Pancreas (tissue), 10 donors: ENCODE results near the gene ERMP1. TPM values are rescaled to one million over a fixed set of nuclear protein-coding genes. Genes with fewer than 3 reads are reported as not detected.
"Not testable (repeated sequence)": the region's sequence is repeated elsewhere in the genome, so short reads cannot be mapped to it uniquely, and the experiment has no call there.

Source experiments
- ATAC-seq, 4 donors: fragments of 200-7000 bp; cut with Tn5 transposase; one replicate each; pipeline versions ENCODE4 v1.8.0 to v1.9.1; 2020; ENCODE audit warnings: mild to moderate bottlenecking in 4 of 4, moderate library complexity in 4 of 4
- DNase-seq, 6 donors: peaks; one replicate each; pipeline ENCODE4 v3.0.0-alpha.2; 2020
- FAIRE-seq: peaks from 2 replicates; lab custom pipeline; 2012; peaks lifted over from hg19 to GRCh38; lab: Jason Lieb, UNC
- H3K27ac ChIP-seq, 4 donors: fragments of 200-600 bp; sonication (generic); 1 replicate in 3 of 4; 2 replicates in 1 of 4; pipeline versions ENCODE4 v1.5.0 to v1.8.0; 2020
- H3K27me3 ChIP-seq, 4 donors: fragments of 200-600 bp; one replicate each; pipeline ENCODE4 v1.8.0; 2021
- H3K36me3 ChIP-seq, 3 donors: fragments of 200-600 bp; sonication (generic) in 1 of 3; one replicate each; pipeline versions ENCODE4 v1.5.0 to v1.8.0; 2020 to 2021
- H3K4me1 ChIP-seq, 3 donors: fragments of 200-600 bp; one replicate each; pipeline ENCODE4 v1.8.0; 2021
- H3K4me3 ChIP-seq, 4 donors: fragments of 200-600 bp; sonication (generic) in 2 of 4; one replicate each; pipeline versions ENCODE4 v1.5.0 to v1.8.0; 2020 to 2021
- H3K9me3 ChIP-seq, 4 donors: fragments of 200-600 bp; one replicate each; pipeline ENCODE4 v1.8.0; 2021
- WGBS, 2 donors: extraction: QIAGEN DNeasy Blood & Tissue Kit; methylation state at CpG; one replicate each; pipeline ENCODE4 v1.1.7; 2013; 5-methylcytosine and 5-hydroxymethylcytosine counted together
- intact Hi-C, 3 donors: fragments of 100-400 bp; cut with DNase I; formaldehyde crosslinking; loops; one replicate each; pipeline versions ENCODE4 v1.11.1 to v1.14.2; 2022
- polyA plus RNA-seq, 2 donors: library from polyadenylated mRNA; stranded (reverse); fragments of 200-250 nt; gene quantifications; one replicate each; pipeline ENCODE4 v1.2.3, GENCODE V29; 2013
- total RNA-seq, 6 donors: library from RNA; stranded (reverse); fragmentation: NEBNext Ultra II Directional in 4 of 6; extraction: Animal tissue kit (Norgen Biotek cat#: 25700) in 4 of 6; gene quantifications; one replicate each; pipeline versions ENCODE4 v1.2.1 to v1.2.4, GENCODE V29; 2021 to 2023
- TF ChIP-seq, protein P1 (sequence below), 4 donors: fragments of 200-600 bp; sonication (generic) in 3 of 4; IDR thresholded peaks; one replicate each; pipeline versions ENCODE4 v1.5.0 to v1.8.0; 2021; ENCODE audit warnings: antibody characterized with exemption in 4 of 4
- donor health status: healthy with polysubstance abuse.
- donor health status: DM: no; HTN: no; CAD: no; lungs with moderate emphysema.
- donor health status: DM: no; HTN: no; CAD: no.
- donor health status: control.
- donor health status: control.
- donor health status: Bipolar disorder and iron deficiency.
- donor health status: DM: yes; HTN: yes; CAD: no.
- donor health status: DM: no; HTN: no; CAD: no.
- donor health status: DM: no; HTN: no; CAD: no.
- donor health status: DM: yes; HTN: yes; CAD: no.

The ERMP1 gene, protein sequence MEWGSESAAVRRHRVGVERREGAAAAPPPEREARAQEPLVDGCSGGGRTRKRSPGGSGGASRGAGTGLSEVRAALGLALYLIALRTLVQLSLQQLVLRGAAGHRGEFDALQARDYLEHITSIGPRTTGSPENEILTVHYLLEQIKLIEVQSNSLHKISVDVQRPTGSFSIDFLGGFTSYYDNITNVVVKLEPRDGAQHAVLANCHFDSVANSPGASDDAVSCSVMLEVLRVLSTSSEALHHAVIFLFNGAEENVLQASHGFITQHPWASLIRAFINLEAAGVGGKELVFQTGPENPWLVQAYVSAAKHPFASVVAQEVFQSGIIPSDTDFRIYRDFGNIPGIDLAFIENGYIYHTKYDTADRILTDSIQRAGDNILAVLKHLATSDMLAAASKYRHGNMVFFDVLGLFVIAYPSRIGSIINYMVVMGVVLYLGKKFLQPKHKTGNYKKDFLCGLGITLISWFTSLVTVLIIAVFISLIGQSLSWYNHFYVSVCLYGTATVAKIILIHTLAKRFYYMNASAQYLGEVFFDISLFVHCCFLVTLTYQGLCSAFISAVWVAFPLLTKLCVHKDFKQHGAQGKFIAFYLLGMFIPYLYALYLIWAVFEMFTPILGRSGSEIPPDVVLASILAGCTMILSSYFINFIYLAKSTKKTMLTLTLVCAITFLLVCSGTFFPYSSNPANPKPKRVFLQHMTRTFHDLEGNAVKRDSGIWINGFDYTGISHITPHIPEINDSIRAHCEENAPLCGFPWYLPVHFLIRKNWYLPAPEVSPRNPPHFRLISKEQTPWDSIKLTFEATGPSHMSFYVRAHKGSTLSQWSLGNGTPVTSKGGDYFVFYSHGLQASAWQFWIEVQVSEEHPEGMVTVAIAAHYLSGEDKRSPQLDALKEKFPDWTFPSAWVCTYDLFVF
- 10 to 100 TPM in 1 of 6 donors, 1 to 10 TPM in 5; 6.9 to 15.5 (median 7.8) TPM for total RNA-seq
- 1 to 10 TPM; 2.1 to 6.5 TPM for polyA plus RNA-seq

GRCh38 chr9:5832538-5833529 lies at the start of gene ERMP1:
Gene ERMP1 (minus strand): TSS chr9:5833117. CDS start chr9:5833027, 90 bp downstream.
- ATAC-seq (peak; percentile 92 to 96 (median 94)), FAIRE-seq (no peak), DNase-seq (peak; percentile 85 to 95 (median 92))
- Histone ChIP-seq H3K27me3 (no peaks in the 10 kb centered on the region), H3K27ac (peak within 1 kb of the TSS; percentile 70 to 80 (median 76)), H3K4me1 (peaks cover 0 to 17% (median 7%) of the 10 kb centered on the region in 3 donors), H3K36me3 (no peaks in the 10 kb centered on the region), H3K9me3 (no peaks in the 10 kb centered on the region), H3K4me3 (peak within 1 kb of the TSS; percentile 70 to 93 (median 86))
- intact Hi-C loops = no loop called here
- WGBS, 2 donors = 0 to 1% methylated on average over 67 to 95 of the region's 95 CpGs
- TF ChIP-seq, protein P1, sequence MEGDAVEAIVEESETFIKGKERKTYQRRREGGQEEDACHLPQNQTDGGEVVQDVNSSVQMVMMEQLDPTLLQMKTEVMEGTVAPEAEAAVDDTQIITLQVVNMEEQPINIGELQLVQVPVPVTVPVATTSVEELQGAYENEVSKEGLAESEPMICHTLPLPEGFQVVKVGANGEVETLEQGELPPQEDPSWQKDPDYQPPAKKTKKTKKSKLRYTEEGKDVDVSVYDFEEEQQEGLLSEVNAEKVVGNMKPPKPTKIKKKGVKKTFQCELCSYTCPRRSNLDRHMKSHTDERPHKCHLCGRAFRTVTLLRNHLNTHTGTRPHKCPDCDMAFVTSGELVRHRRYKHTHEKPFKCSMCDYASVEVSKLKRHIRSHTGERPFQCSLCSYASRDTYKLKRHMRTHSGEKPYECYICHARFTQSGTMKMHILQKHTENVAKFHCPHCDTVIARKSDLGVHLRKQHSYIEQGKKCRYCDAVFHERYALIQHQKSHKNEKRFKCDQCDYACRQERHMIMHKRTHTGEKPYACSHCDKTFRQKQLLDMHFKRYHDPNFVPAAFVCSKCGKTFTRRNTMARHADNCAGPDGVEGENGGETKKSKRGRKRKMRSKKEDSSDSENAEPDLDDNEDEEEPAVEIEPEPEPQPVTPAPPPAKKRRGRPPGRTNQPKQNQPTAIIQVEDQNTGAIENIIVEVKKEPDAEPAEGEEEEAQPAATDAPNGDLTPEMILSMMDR (IDR thresholded peaks at IDR 0.05) = peak; percentile 57 to 84 (median 78)

GRCh38 chr9:5882244-5883012 lies 49.5 kb upstream of the ERMP1 start:
- 92 to 97% methylated on average over 5 of the region's 5 CpGs for WGBS, 2 donors
- intact Hi-C loops = loop anchor here in 1 of 3 donors (10.0 kb wide), 1 partner anchor 162 kb away; no protein-coding TSS in a partner anchor
- H3K36me3 ChIP-seq, FAIRE-seq, H3K9me3 ChIP-seq, DNase-seq, H3K27me3 ChIP-seq, H3K4me3 ChIP-seq, ATAC-seq, H3K27ac ChIP-seq, H3K4me1 ChIP-seq: not testable (repeated sequence)

DNA sequence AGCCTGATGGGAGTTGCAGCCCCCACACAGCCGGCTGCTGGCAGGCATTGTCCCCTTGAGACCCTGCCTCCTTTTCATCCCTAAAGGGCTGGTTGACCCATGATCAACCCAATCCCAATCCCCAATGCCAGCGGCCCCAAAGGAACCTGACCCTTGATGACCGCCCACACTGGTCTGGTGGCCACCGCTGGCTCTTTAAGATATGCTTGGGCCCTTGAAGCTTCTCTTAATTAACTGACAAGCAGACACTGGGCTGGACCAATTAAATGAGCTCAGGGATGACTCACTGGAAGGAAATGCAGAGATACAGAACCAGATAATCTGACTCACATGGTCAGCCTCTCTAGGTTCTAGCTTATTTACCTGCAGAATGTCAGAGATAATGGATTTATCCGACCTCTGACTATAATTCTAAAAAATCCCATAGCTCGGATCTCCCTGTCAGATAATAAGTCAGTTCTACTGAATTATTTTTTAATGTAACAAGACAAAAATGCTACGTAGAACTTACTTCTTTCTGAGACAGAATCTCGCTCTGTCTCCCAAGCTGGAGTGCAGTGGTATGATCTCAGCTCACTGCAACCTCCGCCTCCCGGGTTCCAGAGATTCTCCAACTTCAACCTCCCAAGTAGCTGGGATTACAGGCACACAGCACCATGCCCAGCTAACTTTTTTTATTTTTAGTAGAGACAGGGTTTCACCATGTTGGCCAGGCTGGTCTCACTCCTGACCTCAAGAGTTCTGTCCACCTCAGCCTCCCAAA lies 46.7 kb upstream of the ERMP1 start:
- Histone ChIP-seq H3K36me3 (no peaks in the 10 kb centered on the region), H3K27me3 (no peaks in the 10 kb centered on the region), H3K4me3 (no peak overlapping the region), H3K27ac (no peak overlapping the region), H3K9me3 (no peaks in the 10 kb centered on the region), H3K4me1 (no peaks in the 10 kb centered on the region)
- ATAC-seq (peak in 2 of 4 donors; percentile 30 to 37), FAIRE-seq (no peak), DNase-seq (no peak)
- TF ChIP-seq, protein P1 (IDR thresholded peaks at IDR 0.05) = no peak
- WGBS, 2 donors = 85 to 86% methylated on average over 10 of the region's 10 CpGs
- intact Hi-C loops = loop anchor here in 1 of 3 donors (10.0 kb wide), 1 partner anchor 165 kb away; no protein-coding TSS in a partner anchor

DNA sequence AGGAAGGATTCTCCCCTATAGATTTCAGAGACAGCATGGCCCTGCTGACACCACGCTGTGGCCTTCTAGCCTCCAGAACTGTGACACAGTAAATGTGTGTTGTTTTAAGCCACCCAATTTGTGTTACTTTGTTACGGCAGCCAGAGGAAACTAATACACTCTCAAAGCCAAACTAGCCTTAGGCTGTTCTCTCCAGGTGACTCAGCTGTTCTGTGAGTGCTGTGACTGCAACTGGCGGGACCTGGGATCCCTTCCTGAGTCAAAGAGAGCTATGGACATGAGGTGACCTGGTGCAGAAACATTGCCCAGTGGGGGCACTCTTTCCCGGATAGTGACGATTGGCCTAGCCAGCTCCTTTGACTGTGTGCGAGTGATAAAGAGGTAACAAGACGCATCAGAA lies 43.8 kb upstream of the ERMP1 start:
- intact Hi-C loops = no loop called here
- FAIRE-seq = no peak

More for the DNA sequence above, 43.8 kb upstream of the ERMP1 start:
- ATAC-seq = no peak
- H3K27ac ChIP-seq = no peak overlapping the region
- 90 to 96% methylated on average over 7 of the region's 7 CpGs for WGBS, 2 donors
- no peaks in the 10 kb centered on the region for H3K9me3 ChIP-seq
- no peaks in the 10 kb centered on the region for H3K4me1 ChIP-seq
- TF ChIP-seq, protein P1 (IDR thresholded peaks at IDR 0.05) = no peak
- no peak overlapping the region for H3K4me3 ChIP-seq
- H3K36me3 ChIP-seq = no peaks in the 10 kb centered on the region
- no peaks in the 10 kb centered on the region for H3K27me3 ChIP-seq
- no peak for DNase-seq
